IMR-90 (cell line): ENCODE data around the gene DGAT2L6.

Source experiments
- BHLHE40 ChIP-seq: fragments of 150-350 bp; IDR thresholded peaks from 2 replicates; pipeline ENCODE4 v1.6.1; 2016; ENCODE audit warnings: mild to moderate bottlenecking, low read depth, low read length
- CEBPB ChIP-seq: IDR thresholded peaks from 2 replicates; pipeline ENCODE4 v1.6.1; 2012; ENCODE audit warnings: low read depth, low read length, improper control_type of control experiment
- FOS ChIP-seq: fragments of 150-350 bp; IDR thresholded peaks from 2 replicates; pipeline ENCODE4 v1.6.1; 2016; ENCODE audit warnings: low read depth, low read length
- MAFK ChIP-seq: IDR thresholded peaks from 2 replicates; pipeline ENCODE4 v1.6.1; 2012; ENCODE audit warnings: low read depth, low read length, improper control_type of control experiment
- NFE2L2 ChIP-seq: fragments of 150-350 bp; IDR thresholded peaks from 2 replicates; pipeline ENCODE4 v1.6.1; 2016; ENCODE audit warnings: low read depth, mild to moderate bottlenecking, low read length
- POLR2A ChIP-seq: IDR thresholded peaks from 2 replicates; pipeline ENCODE4 v1.6.1; 2012; ENCODE audit warnings: mild to moderate bottlenecking, low read depth, low read length
- RAD21 ChIP-seq: IDR thresholded peaks from 2 replicates; pipeline ENCODE4 v1.6.1; 2012; ENCODE audit warnings: low read length, improper control_type of control experiment
- RCOR1 ChIP-seq: IDR thresholded peaks from 2 replicates; pipeline ENCODE4 v1.6.1; 2012; ENCODE audit warnings: mild to moderate bottlenecking, low read length, improper control_type of control experiment; ENCODE audit not compliant: insufficient replicate concordance
- SMC3 ChIP-seq: fragments of 150-350 bp; IDR thresholded peaks from 2 replicates; pipeline ENCODE4 v1.6.1; 2016; ENCODE audit warnings: low read depth, mild to moderate bottlenecking, antibody characterized with exemption, low read length, moderate library complexity
- TF ChIP-seq, protein P1 (sequence below): conservative IDR thresholded peaks from 2 replicates; pipeline ENCODE4 v1.5.1; 2012; ENCODE audit warnings: mild to moderate bottlenecking, low read depth, low read length, improper control_type of control experiment
- TF ChIP-seq, protein P2 (sequence below): fragments of 150-350 bp; IDR thresholded peaks from 2 replicates; pipeline ENCODE4 v1.6.1; 2016; ENCODE audit warnings: low read depth, mild to moderate bottlenecking, low read length, moderate library complexity, borderline replicate concordance
- TF ChIP-seq, protein P3 (sequence below): fragments of 150-350 bp; IDR thresholded peaks from 2 replicates; pipeline ENCODE4 v1.6.1; 2017; ENCODE audit warnings: mild to moderate bottlenecking, antibody characterized with exemption, low read length, low read depth

DNA sequence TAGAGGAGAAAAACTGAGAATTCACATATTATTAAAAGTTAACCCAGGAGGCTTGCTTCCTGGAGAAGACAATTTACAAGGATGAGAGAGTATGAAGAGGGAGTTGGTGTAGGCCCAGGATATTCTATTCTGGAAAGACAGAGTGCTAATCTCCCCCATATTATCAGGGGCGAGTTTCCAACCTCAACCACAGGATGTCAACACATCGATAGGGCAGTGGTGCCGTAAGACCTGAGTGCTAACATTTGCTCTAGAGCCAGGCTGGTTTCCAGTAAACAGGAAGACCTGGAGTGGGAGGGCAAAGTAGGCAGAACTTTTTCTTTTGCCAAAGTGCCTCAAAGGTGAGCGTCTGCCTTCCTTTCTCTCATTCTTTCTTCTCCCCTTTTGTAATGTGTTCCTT lies 54.4 kb downstream of the DGAT2L6 start:
- TF ChIP-seq, protein P1, sequence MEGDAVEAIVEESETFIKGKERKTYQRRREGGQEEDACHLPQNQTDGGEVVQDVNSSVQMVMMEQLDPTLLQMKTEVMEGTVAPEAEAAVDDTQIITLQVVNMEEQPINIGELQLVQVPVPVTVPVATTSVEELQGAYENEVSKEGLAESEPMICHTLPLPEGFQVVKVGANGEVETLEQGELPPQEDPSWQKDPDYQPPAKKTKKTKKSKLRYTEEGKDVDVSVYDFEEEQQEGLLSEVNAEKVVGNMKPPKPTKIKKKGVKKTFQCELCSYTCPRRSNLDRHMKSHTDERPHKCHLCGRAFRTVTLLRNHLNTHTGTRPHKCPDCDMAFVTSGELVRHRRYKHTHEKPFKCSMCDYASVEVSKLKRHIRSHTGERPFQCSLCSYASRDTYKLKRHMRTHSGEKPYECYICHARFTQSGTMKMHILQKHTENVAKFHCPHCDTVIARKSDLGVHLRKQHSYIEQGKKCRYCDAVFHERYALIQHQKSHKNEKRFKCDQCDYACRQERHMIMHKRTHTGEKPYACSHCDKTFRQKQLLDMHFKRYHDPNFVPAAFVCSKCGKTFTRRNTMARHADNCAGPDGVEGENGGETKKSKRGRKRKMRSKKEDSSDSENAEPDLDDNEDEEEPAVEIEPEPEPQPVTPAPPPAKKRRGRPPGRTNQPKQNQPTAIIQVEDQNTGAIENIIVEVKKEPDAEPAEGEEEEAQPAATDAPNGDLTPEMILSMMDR: no peak
- TF ChIP-seq MAFK: no peak
- TF ChIP-seq, protein P2, sequence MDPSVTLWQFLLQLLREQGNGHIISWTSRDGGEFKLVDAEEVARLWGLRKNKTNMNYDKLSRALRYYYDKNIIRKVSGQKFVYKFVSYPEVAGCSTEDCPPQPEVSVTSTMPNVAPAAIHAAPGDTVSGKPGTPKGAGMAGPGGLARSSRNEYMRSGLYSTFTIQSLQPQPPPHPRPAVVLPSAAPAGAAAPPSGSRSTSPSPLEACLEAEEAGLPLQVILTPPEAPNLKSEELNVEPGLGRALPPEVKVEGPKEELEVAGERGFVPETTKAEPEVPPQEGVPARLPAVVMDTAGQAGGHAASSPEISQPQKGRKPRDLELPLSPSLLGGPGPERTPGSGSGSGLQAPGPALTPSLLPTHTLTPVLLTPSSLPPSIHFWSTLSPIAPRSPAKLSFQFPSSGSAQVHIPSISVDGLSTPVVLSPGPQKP: no peak
- no peak for TF ChIP-seq POLR2A
- no peak for TF ChIP-seq SMC3
- TF ChIP-seq NFE2L2: no peak
- no peak for TF ChIP-seq RCOR1
- TF ChIP-seq, protein P3, sequence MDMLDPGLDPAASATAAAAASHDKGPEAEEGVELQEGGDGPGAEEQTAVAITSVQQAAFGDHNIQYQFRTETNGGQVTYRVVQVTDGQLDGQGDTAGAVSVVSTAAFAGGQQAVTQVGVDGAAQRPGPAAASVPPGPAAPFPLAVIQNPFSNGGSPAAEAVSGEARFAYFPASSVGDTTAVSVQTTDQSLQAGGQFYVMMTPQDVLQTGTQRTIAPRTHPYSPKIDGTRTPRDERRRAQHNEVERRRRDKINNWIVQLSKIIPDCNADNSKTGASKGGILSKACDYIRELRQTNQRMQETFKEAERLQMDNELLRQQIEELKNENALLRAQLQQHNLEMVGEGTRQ: no peak
- no peak for TF ChIP-seq BHLHE40
- no peak for TF ChIP-seq CEBPB
- no peak for TF ChIP-seq FOS
- TF ChIP-seq RAD21: no peak
